VCaP (cell line): Measurements from ENCODE around the gene DCDC2C.

ENCODE experiments used
- H3K27ac ChIP-seq: fragments of 450-650 bp; 2 replicates; pipeline ENCODE4 v1.5.1; 2017
- TF ChIP-seq, protein P1 (sequence below): fragments of 450-650 bp; conservative IDR thresholded peaks from 2 replicates; pipeline ENCODE4 v1.5.1; 2017; ENCODE audit warnings: mild to moderate bottlenecking, moderate library complexity

DCDC2C gene

GRCh38 chr2:3666613-3666975 is 36.8 kb upstream of the DCDC2C start:
- H3K27ac ChIP-seq, result no peak overlapping the region

GRCh38 chr2:3667151-3667631 is 36.2 kb upstream of the DCDC2C start:
- H3K27ac ChIP-seq, result no peak overlapping the region
- TF ChIP-seq, protein P1, sequence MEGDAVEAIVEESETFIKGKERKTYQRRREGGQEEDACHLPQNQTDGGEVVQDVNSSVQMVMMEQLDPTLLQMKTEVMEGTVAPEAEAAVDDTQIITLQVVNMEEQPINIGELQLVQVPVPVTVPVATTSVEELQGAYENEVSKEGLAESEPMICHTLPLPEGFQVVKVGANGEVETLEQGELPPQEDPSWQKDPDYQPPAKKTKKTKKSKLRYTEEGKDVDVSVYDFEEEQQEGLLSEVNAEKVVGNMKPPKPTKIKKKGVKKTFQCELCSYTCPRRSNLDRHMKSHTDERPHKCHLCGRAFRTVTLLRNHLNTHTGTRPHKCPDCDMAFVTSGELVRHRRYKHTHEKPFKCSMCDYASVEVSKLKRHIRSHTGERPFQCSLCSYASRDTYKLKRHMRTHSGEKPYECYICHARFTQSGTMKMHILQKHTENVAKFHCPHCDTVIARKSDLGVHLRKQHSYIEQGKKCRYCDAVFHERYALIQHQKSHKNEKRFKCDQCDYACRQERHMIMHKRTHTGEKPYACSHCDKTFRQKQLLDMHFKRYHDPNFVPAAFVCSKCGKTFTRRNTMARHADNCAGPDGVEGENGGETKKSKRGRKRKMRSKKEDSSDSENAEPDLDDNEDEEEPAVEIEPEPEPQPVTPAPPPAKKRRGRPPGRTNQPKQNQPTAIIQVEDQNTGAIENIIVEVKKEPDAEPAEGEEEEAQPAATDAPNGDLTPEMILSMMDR, result no peak

More at GRCh38 chr2:3666613-3666975, 36.8 kb upstream of the DCDC2C start:
- TF ChIP-seq, protein P1, result no peak

- TF ChIP-seq, protein P1, result no peak
- H3K27ac ChIP-seq, result no peak overlapping the region
Observed at GRCh38 chr2:3669656-3670055, 33.7 kb upstream of the DCDC2C start.

DNA sequence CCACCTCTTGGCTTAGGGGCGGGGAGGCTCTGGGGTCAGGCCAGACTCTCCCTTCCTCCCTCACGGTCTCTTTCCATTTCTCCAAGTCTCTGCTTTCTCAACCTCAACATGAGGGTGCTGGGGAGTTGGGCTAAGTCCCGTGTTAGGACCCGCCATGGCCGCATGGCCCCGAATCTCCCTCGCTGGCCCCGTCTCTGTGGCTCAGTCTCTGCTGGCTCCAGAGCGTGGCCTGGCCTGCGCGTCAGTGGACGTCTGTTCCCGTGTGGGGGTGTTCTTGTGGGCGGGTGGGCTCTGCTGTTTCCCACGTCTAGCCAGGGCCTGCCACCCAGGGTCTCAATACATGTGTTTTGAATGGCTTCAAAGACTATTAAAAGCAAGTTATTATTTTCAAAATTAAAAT is 33.0 kb upstream of the DCDC2C start:
- H3K27ac ChIP-seq, result no peak overlapping the region
- TF ChIP-seq, protein P1, result no peak

- TF ChIP-seq, protein P1, result no peak
- H3K27ac ChIP-seq, result no peak overlapping the region
Observed at GRCh38 chr2:3670941-3671340, 32.4 kb upstream of the DCDC2C start.

GRCh38 chr2:3672861-3673678 is 30.3 kb upstream of the DCDC2C start:
- TF ChIP-seq, protein P1, result no peak
- H3K27ac ChIP-seq, result no peak overlapping the region

DNA sequence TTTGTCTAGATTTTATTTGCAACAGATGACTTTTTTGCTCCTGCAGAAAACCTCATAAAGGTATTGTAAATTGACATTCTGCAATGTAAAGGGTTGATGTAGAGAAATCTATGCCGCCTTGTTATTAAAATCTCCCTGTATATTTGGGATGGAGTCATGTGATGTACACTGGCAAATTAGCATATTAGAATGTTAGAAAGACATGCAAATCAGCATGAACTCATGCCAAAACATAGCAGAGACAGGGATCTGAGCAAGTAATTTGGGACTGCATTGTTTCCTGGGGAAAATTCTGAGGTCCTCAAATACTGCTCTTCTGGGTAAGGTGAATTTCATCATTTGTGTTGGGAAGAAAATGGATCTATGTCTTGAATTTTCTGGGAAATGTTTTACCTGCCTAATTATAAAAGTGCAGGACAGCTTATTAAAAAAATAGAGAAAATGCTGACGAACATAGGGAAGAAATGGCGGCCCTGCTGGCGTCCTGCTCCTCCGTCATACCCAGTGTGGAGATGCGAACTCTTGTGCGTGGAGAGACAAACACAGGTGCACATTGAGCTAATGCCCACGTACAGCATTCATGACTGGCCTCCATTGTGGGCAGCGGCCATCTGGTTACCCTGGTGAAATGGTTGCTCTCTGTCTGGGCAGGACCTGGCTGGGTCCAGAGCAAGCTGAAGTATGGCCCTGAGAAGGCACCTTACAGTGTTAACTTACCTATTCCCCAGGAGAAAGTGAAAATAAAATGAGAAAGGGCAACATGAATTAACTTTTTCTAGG is 29.1 kb upstream of the DCDC2C start:
- H3K27ac ChIP-seq, result no peak overlapping the region
- TF ChIP-seq, protein P1, result no peak
